Kidney (tissue), 14 donors: Measurements from ENCODE around the gene CD244. TPM values are rescaled to one million over a fixed set of nuclear protein-coding genes. Genes with fewer than 3 reads are reported as not detected.

Experiments
- DNase-seq, 5 donors: peaks; one replicate each; pipeline ENCODE4 v3.0.0-alpha.2; 2013 to 2020
- FAIRE-seq: peaks from 2 replicates; lab custom pipeline; 2012; peaks lifted over from hg19 to GRCh38; lab: Jason Lieb, UNC
- H3K27ac ChIP-seq, 2 donors: one replicate each; pipeline ENCODE4 v1.7.0; 2013; ENCODE audit warnings: low read depth in 2 of 2, low read length in 2 of 2, inconsistent platforms in 1 of 2
- H3K27me3 ChIP-seq: one replicate; pipeline ENCODE4 v1.7.1; 2013; ENCODE audit warnings: low read length, inconsistent platforms; ENCODE audit not compliant: control insufficient read depth, insufficient read depth
- H3K36me3 ChIP-seq, 3 donors: one replicate each; pipeline versions ENCODE4 v1.7.0 to v1.7.1; 2013; ENCODE audit warnings: low read length in 3 of 3, control low read depth in 1 of 3, inconsistent platforms in 1 of 3; ENCODE audit not compliant: insufficient read depth in 3 of 3, control insufficient read depth in 2 of 3
- H3K4me1 ChIP-seq, 3 donors: one replicate each; pipeline versions ENCODE4 v1.7.0 to v1.7.1; 2013; ENCODE audit warnings: low read length in 3 of 3, inconsistent platforms in 1 of 3, low read depth in 1 of 3; ENCODE audit not compliant: control insufficient read depth in 2 of 3, insufficient read depth in 2 of 3
- H3K4me3 ChIP-seq, 3 donors: one replicate each; pipeline versions ENCODE4 v1.7.0 to v1.8.1; 2013; ENCODE audit warnings: low read length in 3 of 3, control low read depth in 1 of 3, inconsistent platforms in 1 of 3
- H3K9ac ChIP-seq, 3 donors: one replicate each; pipeline versions ENCODE4 v1.7.0 to v1.7.1; 2013; ENCODE audit warnings: low read length in 3 of 3, control low read depth in 1 of 3, inconsistent platforms in 1 of 3
- H3K9me3 ChIP-seq, 3 donors: one replicate each; pipeline versions ENCODE4 v1.7.0 to v1.7.1; 2013; ENCODE audit warnings: low read length in 3 of 3, control low read depth in 1 of 3, inconsistent platforms in 1 of 3; ENCODE audit not compliant: control insufficient read depth in 2 of 3, insufficient read depth in 1 of 3
- CTCF ChIP-seq: IDR thresholded peaks from 3 replicates; pipeline ENCODE4 v1.5.1; 2012; ENCODE audit warnings: mild to moderate bottlenecking, moderate library complexity, borderline replicate concordance; ENCODE audit not compliant: insufficient read depth; ENCODE audit errors: extremely low read depth
- intact Hi-C: fragments of 100-400 bp; cut with DNase I; formaldehyde crosslinking; loops from one replicate; pipeline ENCODE4 v1.11.1; 2022
- polyA plus RNA-seq: library from polyadenylated mRNA; stranded (reverse); fragments of 350-450 nt; fragmentation: Illumina TruSeq; extraction: RNeasy Lipid Tissue Mini Kit (QIAGEN cat#74804); gene quantifications from one replicate; pipeline ENCODE4 v1.2.3, GENCODE V29; 2014; ENCODE audit warnings: low read depth, low replicate concordance; ENCODE audit not compliant: insufficient read depth
- total RNA-seq: library from RNA; stranded (reverse); fragmentation: NEBNext Ultra II Directional; extraction: Animal tissue kit (Norgen Biotek cat#: 25700); gene quantifications from one replicate; pipeline ENCODE4 v1.2.1, GENCODE V29; 2021
- donor health status: control.
- donor health status: control.
- donor health status: control.
- donor health status: control.
- donor health status: control.
- donor health status: DM: yes; HTN: yes; CAD: no.
- donor health status: Normal renal cell carcinoma (clear cell type).

CD244 gene
- total and polyA plus RNA-seq, 2 donors from 2014 or later: 0.15 to 1.8 TPM

- H3K4me3 ChIP-seq: no peak overlapping the region
- H3K9me3 ChIP-seq: no peaks in the 10 kb centered on the region
- H3K27ac ChIP-seq: no peak overlapping the region
- no peaks in the 10 kb centered on the region for H3K36me3 ChIP-seq
- FAIRE-seq (no peak), DNase-seq (no peak)
- intact Hi-C loops: no loop called here
- no peak for TF ChIP-seq CTCF
- H3K27me3 ChIP-seq: no peaks in the 10 kb centered on the region
- H3K9ac ChIP-seq: no peak overlapping the region
- no peaks in the 10 kb centered on the region for H3K4me1 ChIP-seq
These were observed 47.6 kb upstream of the CD244 start for GRCh38 chr1:160910170-160910750.

DNA sequence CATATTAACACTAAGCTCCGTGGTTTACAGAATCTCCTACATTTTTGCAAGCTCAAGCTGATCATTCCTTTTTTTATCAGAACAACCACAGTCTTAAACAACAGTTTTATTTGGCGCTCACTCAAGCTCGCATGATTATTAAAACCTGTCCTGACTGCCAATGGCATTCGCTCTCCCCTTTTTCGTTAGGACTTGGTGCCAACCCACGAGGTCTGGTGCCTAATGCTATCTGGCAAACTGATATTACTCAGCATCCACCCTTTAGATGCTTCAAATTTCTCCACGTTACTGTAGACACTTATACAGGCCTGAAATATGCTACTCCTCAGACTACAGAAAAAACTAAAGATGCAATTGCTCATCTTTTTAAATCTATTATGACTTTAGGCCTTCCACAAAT is 45.3 kb upstream of the CD244 start:
- Histone ChIP-seq H3K9me3 (no peaks in the 10 kb centered on the region), H3K27ac (no peak overlapping the region), H3K27me3 (no peaks in the 10 kb centered on the region), H3K4me1 (no peaks in the 10 kb centered on the region), H3K4me3 (no peak overlapping the region), H3K9ac (no peak overlapping the region), H3K36me3 (no peaks in the 10 kb centered on the region)
- intact Hi-C loops: no loop called here
- TF ChIP-seq CTCF: no peak
- no peak for FAIRE-seq
- no peak for DNase-seq

DNA sequence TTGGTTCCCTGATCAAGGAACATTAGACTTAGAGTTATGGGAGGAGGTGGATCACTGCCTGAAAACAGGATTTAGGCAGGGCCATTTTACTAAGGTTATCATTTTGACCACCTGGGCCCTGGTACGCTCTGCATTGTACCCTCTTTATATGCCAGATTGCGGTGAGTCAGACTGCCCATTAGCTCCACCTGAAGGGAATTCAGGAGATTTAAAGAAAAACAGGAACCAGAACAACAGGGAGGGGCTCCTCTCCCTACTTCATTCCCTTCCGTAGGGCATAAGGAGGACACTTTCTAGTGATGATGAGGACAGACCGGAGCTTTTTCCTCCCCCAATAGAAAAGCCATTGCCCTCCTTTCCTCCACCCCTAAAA is 42.9 kb upstream of the CD244 start:
- H3K4me3 ChIP-seq: no peak overlapping the region
- H3K36me3 ChIP-seq: no peaks in the 10 kb centered on the region
- H3K27me3 ChIP-seq: no peaks in the 10 kb centered on the region
- peak overlapping the region in 1 of 2 donors; percentile 7 for H3K27ac ChIP-seq
- FAIRE-seq (no peak), DNase-seq (no peak)
- H3K9me3 ChIP-seq: no peaks in the 10 kb centered on the region
- TF ChIP-seq CTCF: no peak
- H3K4me1 ChIP-seq: no peaks in the 10 kb centered on the region
- H3K9ac ChIP-seq: no peak overlapping the region
- intact Hi-C loops: no loop called here
